CD4-positive, alpha-beta T cell treated with Interferon alpha-2 for 1 hour (primary cell): ENCODE results near the gene RFX6.

Experiments used
- DNase-seq, 2 donors: peaks; one replicate each; pipeline ENCODE4 v3.0.0-alpha.2; 2020 to 2022

The RFX6 gene

DNA sequence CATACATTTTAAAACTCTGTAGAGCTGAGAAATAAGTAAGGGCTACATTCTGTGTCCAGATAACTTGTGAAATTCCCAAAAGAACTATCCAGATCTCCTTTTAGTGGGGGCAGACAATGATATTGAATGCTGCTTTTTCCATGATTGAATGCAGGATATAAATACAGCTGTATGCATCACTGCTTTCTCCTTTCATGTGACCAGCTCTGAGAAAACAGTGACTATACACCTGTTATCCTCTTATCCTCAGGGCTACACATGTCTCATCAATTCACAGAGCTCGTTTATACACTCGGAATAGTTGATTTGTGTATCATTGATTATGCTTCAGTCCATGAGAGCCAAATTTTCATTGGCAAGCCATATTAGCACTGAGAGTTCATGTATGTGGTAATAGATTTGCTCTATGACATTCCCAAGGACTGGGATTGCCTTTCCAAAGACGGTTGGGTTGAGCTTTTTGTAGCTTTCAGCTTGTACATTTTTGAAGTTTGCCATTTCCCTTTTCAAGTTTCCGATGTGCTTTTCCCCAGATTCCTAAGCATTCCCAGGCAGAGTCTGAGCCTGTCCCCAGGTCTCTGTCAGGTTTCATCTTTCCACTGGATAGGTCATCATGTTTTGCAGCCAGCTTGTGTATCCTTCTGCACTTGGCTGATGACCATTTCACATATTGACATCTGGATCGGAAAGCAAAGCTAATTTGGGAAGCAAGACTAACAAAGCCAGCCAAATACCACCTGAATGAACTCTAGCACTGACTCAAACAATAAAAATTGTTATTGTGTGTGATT is 97.7 kb downstream of the RFX6 start:
- DNase-seq: no peak

DNA sequence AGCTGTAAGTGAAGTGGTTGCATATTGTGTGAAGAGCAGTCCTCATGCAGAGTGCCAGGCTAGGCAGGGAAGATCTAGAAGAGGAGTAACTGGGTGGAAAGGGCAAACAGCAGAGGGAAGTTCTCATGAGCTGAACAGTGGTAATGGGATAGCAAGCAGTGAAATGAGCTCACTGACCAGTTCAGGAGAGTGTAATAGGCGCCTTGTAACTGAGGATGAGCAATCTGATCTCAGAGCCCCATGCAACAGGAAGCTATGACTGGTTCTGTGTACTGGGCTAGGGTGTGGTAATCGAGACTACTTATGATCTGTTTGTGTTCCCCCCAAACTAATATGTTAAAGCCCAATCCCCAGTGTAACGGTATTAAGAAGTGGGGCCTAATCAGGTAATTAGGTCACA is 98.6 kb downstream of the RFX6 start:
- no peak for DNase-seq

DNA sequence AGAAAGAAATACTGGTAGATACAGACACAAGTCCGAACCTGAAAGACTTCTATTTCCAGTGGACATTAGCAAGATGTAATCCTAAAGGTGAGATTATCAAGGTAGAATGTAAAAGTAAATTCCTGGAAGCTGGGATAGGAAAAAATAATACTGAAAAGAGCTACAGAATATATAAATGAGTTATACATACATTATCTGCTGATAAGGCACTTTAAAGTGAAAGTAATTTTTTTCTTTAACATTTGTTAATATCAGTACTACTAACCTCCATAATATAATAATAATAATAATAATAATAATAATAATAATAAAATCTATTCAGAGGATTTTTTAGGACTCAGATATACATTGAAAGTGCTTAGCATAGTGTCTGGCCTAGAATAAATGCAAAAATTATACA is 102.5 kb downstream of the RFX6 start:
- no peak for DNase-seq
